Measurements from ENCODE around the gene TBC1D9. TPM values are rescaled to one million over a fixed set of nuclear protein-coding genes. Genes with fewer than 3 reads are reported as not detected.

TBC1D9 gene
- total RNA-seq, 1 experiment from 2014 or later: 21.7 TPM

DNA sequence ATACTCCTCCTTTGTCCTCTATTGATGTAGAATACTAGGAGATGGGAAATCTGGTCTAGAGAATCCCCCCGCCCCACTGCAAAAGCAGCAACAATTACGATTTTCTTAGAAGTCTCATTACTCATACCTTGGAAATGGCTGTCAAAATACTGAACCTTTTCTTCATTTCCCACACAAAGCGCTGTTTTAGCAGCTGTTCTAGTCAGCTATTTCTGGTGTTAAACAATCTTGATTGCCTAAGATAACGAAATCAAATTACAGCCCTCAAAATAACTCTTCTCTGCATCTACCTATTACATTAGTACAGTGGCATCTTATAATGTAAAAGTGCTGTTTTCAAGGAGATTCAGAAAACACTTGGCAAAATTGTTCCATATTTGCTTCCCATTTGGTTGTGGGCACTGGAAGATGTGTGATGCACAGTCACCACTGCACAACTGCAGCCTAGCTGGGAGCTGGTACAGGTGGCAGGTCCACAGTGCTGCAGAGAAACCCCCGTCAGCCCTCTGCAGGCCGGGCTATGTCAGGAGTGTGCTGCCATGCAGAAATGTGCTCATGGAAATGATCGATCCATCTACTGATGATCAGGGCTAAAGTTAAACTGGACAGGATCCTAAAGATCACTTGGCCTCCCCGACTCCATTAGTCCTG is 50.4 kb downstream of the TBC1D9 start:
- Histone ChIP-seq H3K27ac (ENCODE audit: low read length) (no peak overlapping the region), H3K9me3 (ENCODE audit: control insufficient read depth, insufficient read depth, low read depth, low read length) (no peaks in the 10 kb centered on the region), H3K4me1 (ENCODE audit: control insufficient read depth, insufficient read depth, low read length) (peaks cover 2% of the 10 kb centered on the region; the same call in 1 of the 2 replicates), H3K27me3 (ENCODE audit: control insufficient read depth, insufficient read depth, low read length) (no peaks in the 10 kb centered on the region), H3K4me3 (ENCODE audit: low read depth in 2 of 2, low read length in 2 of 2) (no peak overlapping the region), H3K36me3 (ENCODE audit: control insufficient read depth, insufficient read depth, low read length) (no peaks in the 10 kb centered on the region)
- no TSS peak for BruUV-seq (replicated peaks)
- intact Hi-C loops (cut with micrococcal nuclease; ENCODE audit: unreplicated experiment) (no loop called here), in situ Hi-C loops (cut with HindIII; ENCODE audit: low pct_unique_long_range_greater_than_20kb, low sequenced_read_pairs) (no loop called here)
- ATAC-seq (no peak), DNase-seq (ENCODE audit: low read depth, low spot score) (no peak)
- TF ChIP-seq REST (IDR thresholded peaks at IDR 0.05; ENCODE audit: insufficient read depth in 1 of 2, low read depth in 2 of 2, low read length in 1 of 2): no peak
- no peak for TF ChIP-seq POLR2AphosphoS5 (IDR thresholded peaks at IDR 0.05; ENCODE audit: low read depth, low read length)
- TF ChIP-seq TCF7L2 (IDR thresholded peaks at IDR 0.05; ENCODE audit: low read depth, low read length): no peak
- TF ChIP-seq SIN3A (IDR thresholded peaks at IDR 0.05; ENCODE audit: borderline replicate concordance, insufficient read depth, low read depth, low read length): no peak
- no peak for TF ChIP-seq CTCF (IDR thresholded peaks at IDR 0.05)
- ChIA-PET CTCF (no interaction called here), POLR2A (no interaction called here)

DNA sequence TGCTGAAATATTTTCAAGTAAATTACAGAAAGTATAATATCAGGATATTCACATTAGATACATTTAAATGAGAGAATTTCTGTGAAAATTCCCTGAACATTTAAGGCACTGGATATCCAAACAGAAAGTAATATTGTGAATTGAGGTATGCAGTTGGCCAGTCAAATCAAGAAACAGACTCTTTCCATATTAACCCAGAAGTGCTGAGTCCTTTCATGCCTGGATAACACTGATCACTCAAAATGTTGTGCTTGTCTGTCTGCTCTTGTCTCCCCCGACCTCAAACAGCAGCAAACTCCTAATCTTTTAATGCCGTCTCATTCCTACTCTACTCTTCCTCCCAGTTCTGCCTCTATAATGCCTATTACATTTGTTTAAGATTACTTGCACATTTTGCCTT is 51.2 kb downstream of the TBC1D9 start:
- Histone ChIP-seq H3K27me3 (ENCODE audit: control insufficient read depth, insufficient read depth, low read length) (no peaks in the 10 kb centered on the region), H3K36me3 (ENCODE audit: control insufficient read depth, insufficient read depth, low read length) (no peaks in the 10 kb centered on the region), H3K9me3 (ENCODE audit: control insufficient read depth, insufficient read depth, low read depth, low read length) (no peaks in the 10 kb centered on the region), H3K27ac (ENCODE audit: low read length) (no peak overlapping the region), H3K4me3 (ENCODE audit: low read depth in 2 of 2, low read length in 2 of 2) (no peak overlapping the region), H3K4me1 (ENCODE audit: control insufficient read depth, insufficient read depth, low read length) (peaks cover 2% of the 10 kb centered on the region; the same call in 1 of the 2 replicates)
- POLR2A ChIA-PET: no interaction called here
- ATAC-seq (no peak), DNase-seq (ENCODE audit: low read depth, low spot score) (no peak)
- BruUV-seq (replicated peaks): no TSS peak
- TF ChIP-seq POLR2AphosphoS5 (IDR thresholded peaks at IDR 0.05; ENCODE audit: low read depth, low read length) (no peak), TCF7L2 (IDR thresholded peaks at IDR 0.05; ENCODE audit: low read depth, low read length) (no peak)
- intact Hi-C loops (cut with micrococcal nuclease; ENCODE audit: unreplicated experiment): no loop called here
- CTCF ChIA-PET: no interaction called here
- in situ Hi-C loops (cut with HindIII; ENCODE audit: low pct_unique_long_range_greater_than_20kb, low sequenced_read_pairs): no loop called here

DNA sequence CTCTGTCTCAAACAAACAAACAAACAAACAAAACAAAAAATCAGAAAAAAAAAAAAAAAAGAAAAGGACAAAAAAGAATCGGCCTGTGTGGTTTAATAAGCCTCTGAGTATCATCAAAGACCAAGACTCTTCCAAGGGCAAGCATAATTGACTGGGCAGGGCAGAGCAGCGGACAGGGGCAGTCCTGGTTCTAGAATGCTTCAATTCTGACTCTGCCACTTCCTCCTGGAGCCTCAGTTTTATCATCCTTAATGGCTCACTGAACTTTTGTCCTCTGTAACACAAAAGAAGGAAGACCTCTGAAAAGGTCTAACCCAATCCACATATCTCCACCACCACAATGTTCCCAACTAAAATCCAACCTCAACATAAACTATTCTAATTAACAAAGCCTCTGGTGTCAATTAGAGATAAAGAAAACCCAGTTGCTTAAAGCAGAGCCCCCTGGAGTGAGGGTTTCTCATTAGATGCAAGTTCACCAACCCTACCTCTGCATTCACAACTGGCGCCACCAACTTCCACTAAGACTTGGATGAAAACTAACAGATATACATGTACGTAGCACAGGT is 51.7 kb downstream of the TBC1D9 start:
- H3K27ac ChIP-seq (ENCODE audit: low read length): no peak overlapping the region
- no peak overlapping the region for H3K4me3 ChIP-seq (ENCODE audit: low read depth in 2 of 2, low read length in 2 of 2)
- POLR2A ChIA-PET: no interaction called here
- DNase-seq (ENCODE audit: low read depth, low spot score) (no peak), ATAC-seq (no peak)
- intact Hi-C loops (cut with micrococcal nuclease; ENCODE audit: unreplicated experiment) (no loop called here), in situ Hi-C loops (cut with HindIII; ENCODE audit: low pct_unique_long_range_greater_than_20kb, low sequenced_read_pairs) (no loop called here)
- no peaks in the 10 kb centered on the region for H3K9me3 ChIP-seq (ENCODE audit: control insufficient read depth, insufficient read depth, low read depth, low read length)
- peaks cover 2% of the 10 kb centered on the region; the same call in 1 of the 2 replicates for H3K4me1 ChIP-seq (ENCODE audit: control insufficient read depth, insufficient read depth, low read length)
- no peaks in the 10 kb centered on the region for H3K27me3 ChIP-seq (ENCODE audit: control insufficient read depth, insufficient read depth, low read length)
- no TSS peak for BruUV-seq (replicated peaks)
- CTCF ChIA-PET: no interaction called here
- TF ChIP-seq CTCF (IDR thresholded peaks at IDR 0.05) (no peak), REST (IDR thresholded peaks at IDR 0.05; ENCODE audit: insufficient read depth in 1 of 2, low read depth in 2 of 2, low read length in 1 of 2) (no peak), TCF7L2 (IDR thresholded peaks at IDR 0.05; ENCODE audit: low read depth, low read length) (no peak), SIN3A (IDR thresholded peaks at IDR 0.05; ENCODE audit: borderline replicate concordance, insufficient read depth, low read depth, low read length) (no peak)
- no peaks in the 10 kb centered on the region for H3K36me3 ChIP-seq (ENCODE audit: control insufficient read depth, insufficient read depth, low read length)
